ENCODE data around the gene ZNF516. TPM values are rescaled to one million over a fixed set of nuclear protein-coding genes. Genes with fewer than 3 reads are reported as not detected.

The ZNF516 gene
- total RNA-seq, 6 experiments from 2014 or later, result 34.6 to 52.2 (median 42.2) TPM

DNA sequence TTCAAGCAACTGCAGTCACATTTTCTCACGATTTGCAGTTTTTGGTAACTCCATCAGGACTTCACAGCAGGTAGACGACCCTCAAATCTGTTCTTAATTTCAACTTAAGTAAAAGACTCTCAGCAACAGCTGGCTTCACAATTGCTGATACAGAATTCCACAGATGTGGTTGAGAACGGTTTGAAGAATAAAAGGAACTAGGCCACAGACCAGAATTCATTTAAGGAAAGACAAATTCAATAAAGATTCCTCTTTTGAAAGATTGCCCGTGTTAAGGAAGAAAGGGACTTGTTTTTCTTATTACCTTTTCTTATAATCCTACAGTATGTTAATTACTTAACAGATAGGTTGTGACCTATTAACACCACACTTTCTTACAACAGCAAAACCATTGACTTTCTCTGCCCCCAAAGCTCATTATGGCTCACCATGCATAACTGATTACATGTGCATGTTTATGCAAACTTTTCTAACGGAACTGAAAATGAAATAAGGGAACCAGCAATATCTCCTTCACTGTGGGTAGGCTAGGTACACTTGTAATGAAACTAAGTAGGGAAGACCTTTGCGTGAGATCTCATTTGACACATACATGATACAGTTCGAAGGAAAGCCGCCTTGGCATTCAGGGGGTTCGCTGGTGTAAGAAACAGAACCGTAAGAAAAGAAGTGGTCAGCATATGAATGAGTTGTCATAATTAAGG lies 4.7 kb upstream of the ZNF516 start:
- no peak overlapping the region for H3K27ac Mint-ChIP-seq
- no peak for DNase-seq
- TF ChIP-seq, protein P1, sequence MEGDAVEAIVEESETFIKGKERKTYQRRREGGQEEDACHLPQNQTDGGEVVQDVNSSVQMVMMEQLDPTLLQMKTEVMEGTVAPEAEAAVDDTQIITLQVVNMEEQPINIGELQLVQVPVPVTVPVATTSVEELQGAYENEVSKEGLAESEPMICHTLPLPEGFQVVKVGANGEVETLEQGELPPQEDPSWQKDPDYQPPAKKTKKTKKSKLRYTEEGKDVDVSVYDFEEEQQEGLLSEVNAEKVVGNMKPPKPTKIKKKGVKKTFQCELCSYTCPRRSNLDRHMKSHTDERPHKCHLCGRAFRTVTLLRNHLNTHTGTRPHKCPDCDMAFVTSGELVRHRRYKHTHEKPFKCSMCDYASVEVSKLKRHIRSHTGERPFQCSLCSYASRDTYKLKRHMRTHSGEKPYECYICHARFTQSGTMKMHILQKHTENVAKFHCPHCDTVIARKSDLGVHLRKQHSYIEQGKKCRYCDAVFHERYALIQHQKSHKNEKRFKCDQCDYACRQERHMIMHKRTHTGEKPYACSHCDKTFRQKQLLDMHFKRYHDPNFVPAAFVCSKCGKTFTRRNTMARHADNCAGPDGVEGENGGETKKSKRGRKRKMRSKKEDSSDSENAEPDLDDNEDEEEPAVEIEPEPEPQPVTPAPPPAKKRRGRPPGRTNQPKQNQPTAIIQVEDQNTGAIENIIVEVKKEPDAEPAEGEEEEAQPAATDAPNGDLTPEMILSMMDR (IDR thresholded peaks at IDR 0.05), result no peak
- H3K4me1 Mint-ChIP-seq (ENCODE audit: low read depth), result peaks cover 17% of the 10 kb centered on the region; the same call in 1 of the 2 replicates
- H3K27me3 Mint-ChIP-seq (ENCODE audit: insufficient read depth), result no peaks in the 10 kb centered on the region; the same call in none of the 2 replicates
- H3K36me3 Mint-ChIP-seq (ENCODE audit: low read depth), result no peaks in the 10 kb centered on the region
- H3K9me3 Mint-ChIP-seq, result no peaks in the 10 kb centered on the region
- no peak overlapping the region for H3K4me3 Mint-ChIP-seq

DNA sequence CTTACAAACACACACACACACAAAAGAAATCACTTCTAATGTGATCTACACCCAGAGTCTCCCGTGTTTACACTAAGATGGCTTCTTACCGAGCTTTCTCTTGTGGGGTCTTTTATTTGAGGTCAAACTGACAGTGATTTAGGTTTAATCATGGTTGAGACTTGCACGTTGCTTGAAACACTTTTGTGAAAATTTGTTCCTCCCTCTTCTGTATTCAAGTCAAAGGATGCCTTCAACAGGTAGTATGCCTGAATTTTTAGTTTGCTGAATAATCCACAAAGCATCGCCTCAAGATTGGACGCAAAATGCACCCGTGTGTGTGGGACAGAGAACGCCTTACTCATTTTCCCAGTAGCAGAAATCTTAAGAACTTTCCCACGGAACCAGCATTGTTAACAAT lies 4.0 kb upstream of the ZNF516 start:
- Mint-ChIP-seq H3K9me3 (no peaks in the 10 kb centered on the region), H3K27ac (no peak overlapping the region), H3K4me1 (ENCODE audit: low read depth) (peaks cover 15% of the 10 kb centered on the region; the same call in 1 of the 2 replicates), H3K4me3 (no peak overlapping the region), H3K36me3 (ENCODE audit: low read depth) (no peaks in the 10 kb centered on the region), H3K27me3 (ENCODE audit: insufficient read depth) (no peaks in the 10 kb centered on the region; the same call in none of the 2 replicates)
- TF ChIP-seq, protein P1 (IDR thresholded peaks at IDR 0.05), result no peak
- no peak for DNase-seq

DNA sequence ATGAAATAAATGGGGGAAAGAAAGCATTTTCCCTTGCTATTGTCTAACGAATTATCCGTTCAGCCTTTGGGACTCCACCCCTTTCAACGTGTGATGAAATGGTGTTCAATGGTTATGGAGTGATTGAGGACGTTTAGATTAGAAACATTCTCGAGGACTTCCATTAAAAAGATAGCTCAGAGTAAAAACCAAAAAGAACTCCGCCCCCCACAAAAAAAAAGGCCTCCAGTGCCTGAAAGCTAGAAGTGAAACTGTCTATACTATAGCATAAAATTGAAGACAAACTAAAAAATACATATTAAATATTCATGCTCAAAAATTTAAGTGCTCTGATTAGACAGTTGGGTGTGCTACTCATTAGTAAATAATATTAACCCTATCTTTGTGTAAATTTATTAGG lies 3.0 kb upstream of the ZNF516 start:
- Mint-ChIP-seq H3K4me1 (ENCODE audit: low read depth) (peaks cover 15% of the 10 kb centered on the region; the same call in 1 of the 2 replicates), H3K36me3 (ENCODE audit: low read depth) (no peaks in the 10 kb centered on the region), H3K27ac (no peak overlapping the region), H3K4me3 (no peak overlapping the region), H3K9me3 (no peaks in the 10 kb centered on the region), H3K27me3 (ENCODE audit: insufficient read depth) (no peaks in the 10 kb centered on the region; the same call in 1 of the 2 replicates)
- TF ChIP-seq, protein P1 (IDR thresholded peaks at IDR 0.05), result no peak
- DNase-seq, result no peak

DNA sequence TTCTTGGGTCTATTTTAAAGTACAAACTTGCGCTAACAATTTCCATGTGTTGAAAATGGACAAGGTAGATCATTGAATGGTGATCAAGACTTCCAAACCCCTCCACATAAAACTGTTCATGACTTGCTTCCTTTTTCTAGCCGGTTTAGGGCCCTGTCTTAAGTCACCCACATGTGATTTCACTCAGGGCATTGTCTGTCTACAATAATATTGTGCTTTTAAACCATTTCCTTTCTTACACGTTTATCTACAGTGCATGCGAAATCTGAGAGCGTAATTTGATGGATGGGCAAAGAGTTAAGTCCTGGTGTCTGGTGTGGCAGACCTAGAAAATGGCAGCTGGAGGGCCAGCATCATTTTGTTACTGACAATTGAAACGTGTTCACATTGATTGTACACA lies 2.0 kb upstream of the ZNF516 start:
- Mint-ChIP-seq H3K4me1 (ENCODE audit: low read depth) (peaks cover 15% of the 10 kb centered on the region; the same call in 1 of the 2 replicates), H3K9me3 (no peaks in the 10 kb centered on the region), H3K4me3 (no peak overlapping the region; the same call in 1 of the 2 replicates), H3K27ac (no peak overlapping the region), H3K36me3 (ENCODE audit: low read depth) (no peaks in the 10 kb centered on the region), H3K27me3 (ENCODE audit: insufficient read depth) (no peaks in the 10 kb centered on the region; the same call in none of the 2 replicates)
- no peak for DNase-seq
- TF ChIP-seq, protein P1 (IDR thresholded peaks at IDR 0.05), result no peak

DNA sequence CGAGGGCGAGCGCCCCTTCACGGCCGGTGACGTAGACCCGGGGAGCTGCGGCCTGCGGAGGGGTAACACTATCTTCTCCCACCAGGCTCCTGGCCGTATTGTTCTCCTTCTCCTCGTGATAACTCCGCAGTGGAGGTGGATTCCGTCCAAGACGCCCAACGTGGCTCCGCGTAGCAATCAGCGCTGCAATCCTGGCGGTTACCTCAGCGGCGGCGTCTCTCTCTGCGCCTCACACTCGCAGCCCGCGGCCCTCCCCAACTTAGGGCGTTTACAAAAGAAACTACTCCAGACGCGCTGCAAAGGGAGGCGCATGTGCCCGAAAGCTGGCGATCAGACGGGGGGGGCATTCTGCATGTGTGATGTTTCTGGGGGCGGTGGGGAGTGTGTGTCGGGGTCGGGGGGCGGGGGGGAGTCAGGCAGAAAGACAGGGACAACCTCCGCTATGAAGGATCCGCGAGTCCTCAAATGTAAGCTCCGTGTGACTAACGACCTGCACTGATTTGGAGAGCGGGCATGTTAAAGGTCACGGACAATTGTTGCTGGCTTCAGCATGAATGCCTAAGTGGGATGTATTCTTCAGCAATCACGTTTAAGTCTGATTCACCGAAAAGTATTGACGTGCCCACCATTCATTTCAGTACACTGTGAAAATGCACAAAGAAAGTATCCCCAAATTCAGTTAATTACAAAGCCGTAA lies 1.3 kb upstream of the ZNF516 start:
- Mint-ChIP-seq H3K9me3 (no peaks in the 10 kb centered on the region), H3K4me1 (ENCODE audit: low read depth) (peaks cover 15% of the 10 kb centered on the region; the same call in 1 of the 2 replicates), H3K4me3 (peak overlapping the region; percentile 92), H3K27me3 (ENCODE audit: insufficient read depth) (no peaks in the 10 kb centered on the region; the same call in none of the 2 replicates), H3K27ac (peak overlapping the region; percentile 89), H3K36me3 (ENCODE audit: low read depth) (no peaks in the 10 kb centered on the region)
- peak; percentile 52 for DNase-seq
- TF ChIP-seq, protein P1 (IDR thresholded peaks at IDR 0.05), result no peak

Measured in HFFc6 (cell line).